ENCODE measurements around the gene PPP6R3.

The PPP6R3 gene, protein sequence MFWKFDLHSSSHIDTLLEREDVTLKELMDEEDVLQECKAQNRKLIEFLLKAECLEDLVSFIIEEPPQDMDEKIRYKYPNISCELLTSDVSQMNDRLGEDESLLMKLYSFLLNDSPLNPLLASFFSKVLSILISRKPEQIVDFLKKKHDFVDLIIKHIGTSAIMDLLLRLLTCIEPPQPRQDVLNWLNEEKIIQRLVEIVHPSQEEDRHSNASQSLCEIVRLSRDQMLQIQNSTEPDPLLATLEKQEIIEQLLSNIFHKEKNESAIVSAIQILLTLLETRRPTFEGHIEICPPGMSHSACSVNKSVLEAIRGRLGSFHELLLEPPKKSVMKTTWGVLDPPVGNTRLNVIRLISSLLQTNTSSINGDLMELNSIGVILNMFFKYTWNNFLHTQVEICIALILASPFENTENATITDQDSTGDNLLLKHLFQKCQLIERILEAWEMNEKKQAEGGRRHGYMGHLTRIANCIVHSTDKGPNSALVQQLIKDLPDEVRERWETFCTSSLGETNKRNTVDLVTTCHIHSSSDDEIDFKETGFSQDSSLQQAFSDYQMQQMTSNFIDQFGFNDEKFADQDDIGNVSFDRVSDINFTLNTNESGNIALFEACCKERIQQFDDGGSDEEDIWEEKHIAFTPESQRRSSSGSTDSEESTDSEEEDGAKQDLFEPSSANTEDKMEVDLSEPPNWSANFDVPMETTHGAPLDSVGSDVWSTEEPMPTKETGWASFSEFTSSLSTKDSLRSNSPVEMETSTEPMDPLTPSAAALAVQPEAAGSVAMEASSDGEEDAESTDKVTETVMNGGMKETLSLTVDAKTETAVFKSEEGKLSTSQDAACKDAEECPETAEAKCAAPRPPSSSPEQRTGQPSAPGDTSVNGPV

GRCh38 chr11:68460741-68461574, at the start of gene PPP6R3:
Gene PPP6R3 (plus strand): TSS chr11:68460752. CDS start chr11:68537665, 76,913 bp downstream.
- DNase-seq (ENCODE audit: low read depth in 3 of 3) = no peak

DNA sequence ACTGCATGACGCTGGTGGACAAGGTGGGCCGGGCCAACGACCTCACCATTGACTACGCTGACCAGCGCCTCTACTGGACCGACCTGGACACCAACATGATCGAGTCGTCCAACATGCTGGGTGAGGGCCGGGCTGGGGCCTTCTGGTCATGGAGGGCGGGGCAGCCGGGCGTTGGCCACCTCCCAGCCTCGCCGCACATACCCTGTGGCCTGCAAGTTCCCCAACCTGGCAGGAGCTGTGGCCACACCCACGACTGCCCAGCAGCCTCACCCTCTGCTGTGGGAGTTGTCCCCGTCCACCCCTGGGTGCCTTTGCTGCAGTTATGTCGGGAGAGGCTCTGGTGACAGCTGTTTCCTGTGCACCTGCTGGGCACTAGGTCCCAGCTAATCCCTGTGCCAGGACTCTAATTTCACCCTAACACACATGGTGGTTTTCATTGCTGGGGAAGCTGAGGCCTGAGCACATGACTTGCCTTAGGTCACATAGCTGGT, 49.0 kb upstream of the PPP6R3 start:
- DNase-seq (ENCODE audit: low read depth in 3 of 3) = no peak

DNA sequence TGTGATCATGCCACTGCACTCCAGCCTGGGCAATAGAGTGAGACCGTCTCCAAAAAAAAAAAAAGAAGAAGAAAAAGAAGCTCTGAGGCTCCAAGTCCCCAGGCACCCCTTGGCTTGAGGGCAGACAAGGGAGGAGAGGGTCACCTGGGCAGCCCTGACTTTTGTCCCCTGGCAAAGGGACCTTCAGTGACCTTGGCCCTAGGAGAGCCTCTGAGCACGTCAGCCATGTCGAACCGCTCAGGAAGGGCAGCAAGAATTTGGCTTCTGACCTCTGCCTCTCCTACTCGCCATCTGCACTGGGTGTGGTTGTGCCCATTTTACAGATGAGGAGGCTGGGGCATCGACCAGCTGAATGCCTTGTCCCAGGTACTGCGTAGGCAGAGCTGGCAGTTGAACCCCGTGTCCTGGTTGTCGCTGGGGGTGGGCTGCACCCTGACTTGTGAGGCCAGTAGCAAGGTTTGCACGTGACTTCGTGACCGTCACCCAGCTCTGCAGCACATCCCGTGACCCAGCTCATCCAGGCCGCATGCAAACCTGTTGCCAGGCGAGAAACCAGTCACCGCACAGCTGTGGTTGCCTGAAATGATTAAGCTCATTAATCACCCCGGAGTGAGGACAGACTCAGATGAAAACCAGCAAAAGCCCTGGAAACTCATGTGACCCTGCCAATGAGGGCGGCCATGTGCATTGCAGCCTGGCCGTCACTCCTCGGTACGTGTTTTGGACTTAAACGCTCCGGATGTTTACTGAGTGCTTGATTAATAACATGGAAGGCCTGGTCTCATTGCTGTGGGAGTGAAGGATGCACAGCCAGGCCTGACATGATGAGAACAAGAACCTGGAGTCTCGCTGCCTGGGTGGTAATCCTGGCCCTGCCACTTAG, 47.7 kb upstream of the PPP6R3 start:
- no peak for DNase-seq (ENCODE audit: low read depth in 3 of 3)

DNA sequence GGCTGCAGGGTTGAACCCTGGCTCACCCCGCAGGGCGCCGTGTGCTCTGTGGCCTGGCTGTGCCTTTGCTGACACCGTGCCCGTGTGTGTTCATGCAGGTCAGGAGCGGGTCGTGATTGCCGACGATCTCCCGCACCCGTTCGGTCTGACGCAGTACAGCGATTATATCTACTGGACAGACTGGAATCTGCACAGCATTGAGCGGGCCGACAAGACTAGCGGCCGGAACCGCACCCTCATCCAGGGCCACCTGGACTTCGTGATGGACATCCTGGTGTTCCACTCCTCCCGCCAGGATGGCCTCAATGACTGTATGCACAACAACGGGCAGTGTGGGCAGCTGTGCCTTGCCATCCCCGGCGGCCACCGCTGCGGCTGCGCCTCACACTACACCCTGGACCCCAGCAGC, 47.0 kb upstream of the PPP6R3 start:
- DNase-seq (ENCODE audit: low read depth in 3 of 3) = no peak

GRCh38 chr11:68414496-68415221, 45.9 kb upstream of the PPP6R3 start:
- DNase-seq (ENCODE audit: low read depth in 3 of 3) = no peak

DNA sequence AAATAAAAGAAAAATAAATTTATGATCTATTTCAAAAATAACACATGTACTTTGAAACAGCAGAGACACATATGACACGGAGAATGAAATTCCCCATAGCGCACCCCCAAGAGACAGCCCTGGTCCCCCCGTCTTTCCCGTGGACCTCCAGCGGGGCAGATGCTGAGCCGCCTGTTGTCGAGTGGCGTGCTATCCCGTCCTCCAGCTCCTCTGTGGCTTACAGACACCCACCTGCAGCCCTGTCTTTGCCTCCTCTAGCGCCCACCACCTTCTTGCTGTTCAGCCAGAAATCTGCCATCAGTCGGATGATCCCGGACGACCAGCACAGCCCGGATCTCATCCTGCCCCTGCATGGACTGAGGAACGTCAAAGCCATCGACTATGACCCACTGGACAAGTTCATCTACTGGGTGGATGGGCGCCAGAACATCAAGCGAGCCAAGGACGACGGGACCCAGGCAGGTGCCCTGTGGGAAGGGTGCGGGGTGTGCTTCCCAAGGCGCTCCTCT, 44.4 kb upstream of the PPP6R3 start:
- no peak for DNase-seq (ENCODE audit: low read depth in 3 of 3)

DNA sequence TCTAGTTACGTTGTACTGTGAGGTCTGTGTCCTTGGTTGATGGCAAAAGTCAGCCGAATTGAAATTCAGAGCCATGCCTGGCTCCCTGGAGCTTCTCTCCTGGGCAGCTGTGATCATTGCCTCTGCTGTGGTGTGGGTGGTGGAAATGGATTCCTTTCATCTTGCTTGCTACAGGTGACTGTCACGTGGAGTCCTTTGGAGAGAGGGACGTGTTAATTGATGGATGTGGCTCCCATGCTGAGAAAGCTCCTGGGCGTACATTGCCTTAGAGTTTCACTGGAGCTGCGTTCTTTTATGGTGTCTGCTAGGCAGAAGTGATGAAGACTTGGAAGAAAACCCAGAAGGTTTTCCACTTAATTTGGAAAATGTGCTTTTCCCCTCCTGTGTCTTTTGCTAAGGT, 41.9 kb upstream of the PPP6R3 start:
- DNase-seq (ENCODE audit: low read depth in 3 of 3) = no peak

DNA sequence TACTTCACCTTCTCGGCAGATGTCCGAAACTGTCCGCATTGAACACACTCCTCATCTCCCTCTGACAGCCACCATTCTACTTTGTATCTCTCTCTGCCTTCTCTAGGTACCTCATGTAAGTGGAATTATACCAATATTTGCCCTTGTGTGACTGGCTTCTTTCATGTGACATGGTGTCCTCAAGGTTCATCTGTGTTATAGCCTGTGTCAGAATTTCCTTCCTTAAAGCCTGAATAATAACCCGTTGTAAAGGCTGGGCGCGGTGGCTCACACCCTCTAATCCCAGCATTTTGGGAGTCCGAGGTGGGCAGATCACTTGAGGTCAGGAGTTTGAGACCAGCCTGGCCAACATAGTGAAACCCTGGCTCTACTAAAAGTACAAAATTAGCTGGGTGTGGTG, 40.4 kb upstream of the PPP6R3 start:
- DNase-seq (ENCODE audit: low read depth in 3 of 3) = no peak

- DNase-seq (ENCODE audit: low read depth in 3 of 3) = no peak
These were observed 37.1 kb upstream of the PPP6R3 start for GRCh38 chr11:68423481-68423880.

- DNase-seq (ENCODE audit: low read depth in 3 of 3) = no peak
These were observed 36.4 kb upstream of the PPP6R3 start for GRCh38 chr11:68424101-68424632.

- no peak for DNase-seq (ENCODE audit: low read depth in 3 of 3)
These were observed 35.3 kb upstream of the PPP6R3 start for GRCh38 chr11:68424981-68425865.

DNA sequence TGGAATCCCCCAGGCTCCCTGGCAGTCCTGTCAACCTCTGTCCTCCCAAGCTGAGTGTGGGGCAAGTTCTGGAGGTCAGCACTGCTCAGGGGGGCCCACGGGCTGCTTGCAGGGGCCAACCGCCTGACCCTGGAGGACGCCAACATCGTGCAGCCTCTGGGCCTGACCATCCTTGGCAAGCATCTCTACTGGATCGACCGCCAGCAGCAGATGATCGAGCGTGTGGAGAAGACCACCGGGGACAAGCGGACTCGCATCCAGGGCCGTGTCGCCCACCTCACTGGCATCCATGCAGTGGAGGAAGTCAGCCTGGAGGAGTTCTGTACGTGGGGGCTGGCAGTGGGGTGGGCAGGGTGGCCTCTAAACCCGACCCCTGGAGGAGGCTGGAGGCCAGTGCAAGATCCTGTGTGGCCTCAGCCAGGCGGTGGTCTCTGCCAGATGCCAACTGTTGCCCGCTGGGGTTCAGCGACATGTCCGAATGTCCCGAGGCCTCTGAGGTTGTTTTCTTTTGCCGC, 34.6 kb upstream of the PPP6R3 start:
- no peak for DNase-seq (ENCODE audit: low read depth in 3 of 3)

- DNase-seq (ENCODE audit: low read depth in 3 of 3) = no peak
These were observed 30.9 kb upstream of the PPP6R3 start for GRCh38 chr11:68429661-68430060.

GRCh38 chr11:68430384-68430783, 30.2 kb upstream of the PPP6R3 start:
- no peak for DNase-seq (ENCODE audit: low read depth in 3 of 3)

DNA sequence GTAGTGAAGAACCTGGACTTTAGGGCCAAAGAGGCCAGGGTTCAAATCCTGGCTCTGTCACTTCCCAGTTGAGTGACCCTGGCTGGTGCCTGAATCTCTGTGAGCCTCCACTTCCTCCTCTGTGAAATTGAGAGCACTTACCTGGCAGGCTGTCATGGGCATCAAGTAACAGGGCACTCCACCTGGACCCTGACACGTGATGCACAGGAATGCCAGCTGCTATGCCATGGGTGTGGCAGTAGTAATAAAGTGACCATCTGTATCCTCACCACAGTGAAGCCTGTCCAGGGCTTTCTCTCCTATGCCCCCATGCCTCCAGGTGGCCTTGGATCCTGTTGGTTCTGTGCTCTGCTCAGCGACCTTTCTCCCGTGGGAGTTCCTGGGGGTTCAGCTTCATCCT, 29.8 kb upstream of the PPP6R3 start:
- no peak for DNase-seq (ENCODE audit: low read depth in 3 of 3)

DNA sequence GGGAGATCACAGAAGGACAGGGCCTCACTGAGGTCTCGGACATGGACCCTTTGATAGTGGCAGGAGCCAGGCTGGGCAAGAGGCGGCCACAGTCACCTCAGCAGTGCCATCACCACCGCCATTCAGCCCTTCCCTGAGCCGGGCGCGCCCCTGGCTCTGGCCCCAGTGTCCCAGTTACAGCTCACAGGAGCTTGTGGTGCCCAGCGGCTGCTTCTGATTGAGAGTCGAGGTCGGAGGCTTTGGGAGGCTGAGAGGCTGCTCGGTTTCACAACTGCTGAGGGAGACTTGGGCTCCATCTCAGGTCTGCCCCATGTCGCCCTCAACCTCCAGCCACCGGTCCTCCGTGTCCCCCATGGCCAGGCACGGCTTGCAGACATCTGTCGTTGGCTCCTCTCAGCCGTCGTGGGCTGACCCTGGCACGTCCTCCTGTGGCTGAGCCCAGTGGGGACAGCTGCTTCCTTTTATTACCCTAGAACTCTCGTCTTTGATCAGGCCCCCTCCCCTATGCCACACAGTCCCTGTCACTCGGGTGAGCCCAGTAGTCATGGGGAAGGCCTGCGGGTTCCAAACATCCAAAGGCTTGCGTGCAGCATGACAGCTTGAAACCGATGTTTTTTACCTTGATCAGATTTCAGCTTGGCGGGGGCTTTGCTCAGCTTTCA, 28.4 kb upstream of the PPP6R3 start:
- DNase-seq (ENCODE audit: low read depth in 3 of 3) = no peak

DNA sequence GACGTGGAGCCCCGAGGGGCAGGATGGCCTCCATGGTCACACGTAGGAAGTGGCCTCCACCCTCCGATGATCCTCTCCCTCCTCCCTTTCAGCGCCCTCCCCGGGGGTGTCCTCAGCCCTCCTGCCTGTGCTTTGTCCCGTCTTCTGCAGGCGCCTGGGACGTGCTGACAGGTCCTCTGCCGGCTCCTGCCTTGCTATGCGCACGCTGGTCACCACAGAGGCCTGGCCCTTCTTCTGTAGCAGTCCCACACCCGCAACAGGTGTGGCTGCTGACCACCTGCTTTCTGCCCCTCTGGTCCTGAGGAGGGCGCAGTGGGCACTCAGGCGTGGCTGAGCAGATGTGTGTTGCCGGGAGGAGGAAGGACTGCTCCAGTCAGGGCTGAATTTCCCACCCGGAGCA, 27.7 kb upstream of the PPP6R3 start:
- no peak for DNase-seq (ENCODE audit: low read depth in 3 of 3)

GRCh38 chr11:68433541-68433940, 27.0 kb upstream of the PPP6R3 start:
- no peak for DNase-seq (ENCODE audit: low read depth in 3 of 3)

Data from stimulated activated CD4-positive, alpha-beta T cell treated with anti-CD3 and anti-CD28 coated beads, TNF-alpha, amount 100 ng/mL, for 4 hours (primary cell).